ENCODE data around the gene OSGIN1. TPM values are rescaled to one million over a fixed set of nuclear protein-coding genes. Genes with fewer than 3 reads are reported as not detected.

OSGIN1 gene
- total RNA-seq, 1 experiment from 2014 or later, result 13.9 TPM

- no peak for TF ChIP-seq CTCF (IDR thresholded peaks at IDR 0.05; ENCODE audit: unreplicated experiment)
- Mint-ChIP-seq H3K36me3 (ENCODE audit: insufficient read depth, unreplicated experiment) (peaks cover 14% of the 10 kb centered on the region), H3K27me3 (ENCODE audit: unreplicated experiment) (no peaks in the 10 kb centered on the region), H3K4me1 (ENCODE audit: low read depth, unreplicated experiment) (peaks cover 12% of the 10 kb centered on the region), H3K9me3 (ENCODE audit: low read depth, unreplicated experiment) (no peaks in the 10 kb centered on the region), H3K27ac (ENCODE audit: unreplicated experiment) (no peak overlapping the region), H3K4me3 (ENCODE audit: low read depth, unreplicated experiment) (no peak overlapping the region)
- intact Hi-C loops (cut with micrococcal nuclease; ENCODE audit: unreplicated experiment), result no loop called here
- CTCF ChIA-PET, result no interaction called here
- DNase-seq, result no peak
- no TSS peak for BruUV-seq (replicated peaks)
These were observed 27.7 kb upstream of the OSGIN1 start for GRCh38 chr16:83925095-83925905.

- peak overlapping the region; percentile 70 for H3K4me3 Mint-ChIP-seq (ENCODE audit: low read depth, unreplicated experiment)
These were observed 26.9 kb upstream of the OSGIN1 start for GRCh38 chr16:83925957-83926725.

GRCh38 chr16:83926726-83927397 is 26.2 kb upstream of the OSGIN1 start:
- Mint-ChIP-seq H3K36me3 (ENCODE audit: insufficient read depth, unreplicated experiment) (peaks cover 14% of the 10 kb centered on the region), H3K4me3 (ENCODE audit: low read depth, unreplicated experiment) (peak overlapping the region; percentile 70), H3K4me1 (ENCODE audit: low read depth, unreplicated experiment) (peaks cover 12% of the 10 kb centered on the region), H3K27ac (ENCODE audit: unreplicated experiment) (peak overlapping the region; percentile 86), H3K9me3 (ENCODE audit: low read depth, unreplicated experiment) (no peaks in the 10 kb centered on the region), H3K27me3 (ENCODE audit: unreplicated experiment) (no peaks in the 10 kb centered on the region)
- peak; percentile 87 for TF ChIP-seq CTCF (IDR thresholded peaks at IDR 0.05; ENCODE audit: unreplicated experiment)
- DNase-seq, result peak; percentile 95
- TSS peak; percentile 52 for BruUV-seq (replicated peaks)
- CTCF ChIA-PET, result interaction anchor here (0.6 to 1.1 kb wide), 4 partner anchors 14 to 244 kb away, joined by 3 read pairs; partner anchors contain the start of gene OSGIN1
- intact Hi-C loops (cut with micrococcal nuclease; ENCODE audit: unreplicated experiment), result no loop called here

More at GRCh38 chr16:83925957-83926725, 26.9 kb upstream of the OSGIN1 start:
- DNase-seq, result no peak
- H3K36me3 Mint-ChIP-seq (ENCODE audit: insufficient read depth, unreplicated experiment), result peaks cover 14% of the 10 kb centered on the region
- CTCF ChIA-PET, result interaction anchor here (0.6 to 1.1 kb wide), 3 partner anchors 27 to 244 kb away, joined by 3 read pairs; partner anchors contain the start of gene OSGIN1
- peak overlapping the region; percentile 86 for H3K27ac Mint-ChIP-seq (ENCODE audit: unreplicated experiment)
- no TSS peak for BruUV-seq (replicated peaks)
- H3K4me1 Mint-ChIP-seq (ENCODE audit: low read depth, unreplicated experiment), result peaks cover 12% of the 10 kb centered on the region
- intact Hi-C loops (cut with micrococcal nuclease; ENCODE audit: unreplicated experiment), result no loop called here
- no peak for TF ChIP-seq CTCF (IDR thresholded peaks at IDR 0.05; ENCODE audit: unreplicated experiment)
- no peaks in the 10 kb centered on the region for H3K9me3 Mint-ChIP-seq (ENCODE audit: low read depth, unreplicated experiment)
- H3K27me3 Mint-ChIP-seq (ENCODE audit: unreplicated experiment), result no peaks in the 10 kb centered on the region

- no peak for DNase-seq
These were observed 24.5 kb upstream of the OSGIN1 start for GRCh38 chr16:83928341-83929055.

More at GRCh38 chr16:83928341-83929055, 24.5 kb upstream of the OSGIN1 start:
- no peaks in the 10 kb centered on the region for H3K9me3 Mint-ChIP-seq (ENCODE audit: low read depth, unreplicated experiment)
- intact Hi-C loops (cut with micrococcal nuclease; ENCODE audit: unreplicated experiment), result no loop called here
- peaks cover 12% of the 10 kb centered on the region for H3K4me1 Mint-ChIP-seq (ENCODE audit: low read depth, unreplicated experiment)
- CTCF ChIA-PET, result no interaction called here
- BruUV-seq (replicated peaks), result no TSS peak
- H3K4me3 Mint-ChIP-seq (ENCODE audit: low read depth, unreplicated experiment), result no peak overlapping the region
- H3K36me3 Mint-ChIP-seq (ENCODE audit: insufficient read depth, unreplicated experiment), result peaks cover 18% of the 10 kb centered on the region
- H3K27ac Mint-ChIP-seq (ENCODE audit: unreplicated experiment), result no peak overlapping the region
- no peaks in the 10 kb centered on the region for H3K27me3 Mint-ChIP-seq (ENCODE audit: unreplicated experiment)
- TF ChIP-seq CTCF (IDR thresholded peaks at IDR 0.05; ENCODE audit: unreplicated experiment), result no peak
